ENCODE measurements around the gene PWWP2B.
"Not testable (repeated sequence)": the region's sequence is repeated elsewhere in the genome, so short reads cannot be mapped to it uniquely, and the experiment has no call there.

The PWWP2B gene

GRCh38 chr10:132431537-132432175, 34.7 kb downstream of the PWWP2B start:
- H3K27me3 ChIP-seq (ENCODE audit: control insufficient read depth, insufficient read depth, low read length), result no peaks in the 10 kb centered on the region
- H3K9me3 ChIP-seq (ENCODE audit: control insufficient read depth, low read length), result no peaks in the 10 kb centered on the region
- no peaks in the 10 kb centered on the region for H3K36me3 ChIP-seq (ENCODE audit: control insufficient read depth, insufficient read depth, low read length)
- H3K4me1 ChIP-seq (ENCODE audit: control insufficient read depth, insufficient read depth, low read length), result peaks cover 18% of the 10 kb centered on the region
- no peak overlapping the region for H3K9ac ChIP-seq (ENCODE audit: low read length)
- no peak overlapping the region for H3K4me3 ChIP-seq (ENCODE audit: low read length)

DNA sequence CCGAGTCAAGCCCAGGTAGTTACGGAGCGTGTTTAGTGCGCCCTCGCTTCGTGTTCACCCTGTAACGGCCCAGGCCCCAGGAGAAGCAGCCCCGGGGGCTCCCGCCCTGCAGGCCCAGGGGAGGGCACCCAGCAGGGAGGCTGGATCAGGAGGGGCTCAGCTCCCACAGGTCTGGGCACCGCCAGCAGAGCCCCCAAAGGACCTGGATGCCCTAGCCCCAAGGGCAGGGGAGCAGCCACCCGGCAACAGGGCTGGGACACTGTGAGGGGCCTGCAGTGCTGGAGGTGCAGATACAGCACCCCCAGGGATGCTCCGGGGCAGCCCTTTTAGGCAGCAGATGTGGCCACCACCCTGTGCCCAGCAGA, 35.2 kb downstream of the PWWP2B start:
- Histone ChIP-seq H3K36me3 (ENCODE audit: control insufficient read depth, insufficient read depth, low read length) (no peaks in the 10 kb centered on the region), H3K27me3 (ENCODE audit: control insufficient read depth, insufficient read depth, low read length) (no peaks in the 10 kb centered on the region), H3K4me3 (ENCODE audit: low read length) (no peak overlapping the region), H3K9ac (ENCODE audit: low read length) (no peak overlapping the region), H3K4me1 (ENCODE audit: control insufficient read depth, insufficient read depth, low read length) (peaks cover 20% of the 10 kb centered on the region), H3K9me3 (ENCODE audit: control insufficient read depth, low read length) (no peaks in the 10 kb centered on the region)

- Histone ChIP-seq H3K27me3 (ENCODE audit: control insufficient read depth, insufficient read depth, low read length) (no peaks in the 10 kb centered on the region), H3K9me3 (ENCODE audit: control insufficient read depth, low read length) (no peaks in the 10 kb centered on the region), H3K36me3 (ENCODE audit: control insufficient read depth, insufficient read depth, low read length) (no peaks in the 10 kb centered on the region), H3K9ac (ENCODE audit: low read length) (no peak overlapping the region), H3K4me3 (ENCODE audit: low read length) (no peak overlapping the region), H3K4me1 (ENCODE audit: control insufficient read depth, insufficient read depth, low read length) (peaks cover 21% of the 10 kb centered on the region)
Observed at GRCh38 chr10:132433671-132434340, 36.8 kb downstream of the PWWP2B start.

DNA sequence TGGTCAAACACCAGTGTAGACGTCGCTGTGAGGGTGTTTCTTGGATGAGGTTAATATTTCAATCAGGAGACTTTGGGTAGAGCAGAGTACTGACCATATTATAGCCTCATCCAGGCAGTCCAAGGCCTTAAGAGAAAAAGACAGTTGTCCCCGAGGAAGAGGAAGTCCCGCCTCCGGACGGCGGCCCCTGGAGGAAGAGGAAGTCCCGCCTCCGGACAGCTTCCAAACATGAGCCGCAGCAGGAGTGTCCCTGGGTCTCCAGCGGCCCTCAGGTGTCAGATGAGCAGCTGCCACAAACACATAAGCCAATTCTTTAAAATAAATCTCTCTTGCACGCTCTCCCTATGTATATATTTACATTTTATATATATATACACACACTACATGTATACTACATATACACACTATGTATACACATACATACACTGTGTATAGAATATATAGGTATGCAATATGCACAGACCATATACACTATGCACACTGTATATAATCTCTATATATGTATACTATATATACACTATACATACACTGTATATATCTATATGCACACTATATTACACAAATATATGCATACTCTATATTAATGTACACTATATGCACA, 37.5 kb downstream of the PWWP2B start:
- no peaks in the 10 kb centered on the region for H3K9me3 ChIP-seq (ENCODE audit: control insufficient read depth, low read length)
- H3K9ac ChIP-seq (ENCODE audit: low read length), result no peak overlapping the region
- peaks cover 14% of the 10 kb centered on the region for H3K4me1 ChIP-seq (ENCODE audit: control insufficient read depth, insufficient read depth, low read length)
- no peak overlapping the region for H3K4me3 ChIP-seq (ENCODE audit: low read length)
- no peaks in the 10 kb centered on the region for H3K27me3 ChIP-seq (ENCODE audit: control insufficient read depth, insufficient read depth, low read length)
- no peaks in the 10 kb centered on the region for H3K36me3 ChIP-seq (ENCODE audit: control insufficient read depth, insufficient read depth, low read length)

GRCh38 chr10:132435320-132435719, 38.3 kb downstream of the PWWP2B start:
- H3K9me3 ChIP-seq (ENCODE audit: control insufficient read depth, low read length); H3K4me1 ChIP-seq (ENCODE audit: control insufficient read depth, insufficient read depth, low read length): not testable (repeated sequence)

DNA sequence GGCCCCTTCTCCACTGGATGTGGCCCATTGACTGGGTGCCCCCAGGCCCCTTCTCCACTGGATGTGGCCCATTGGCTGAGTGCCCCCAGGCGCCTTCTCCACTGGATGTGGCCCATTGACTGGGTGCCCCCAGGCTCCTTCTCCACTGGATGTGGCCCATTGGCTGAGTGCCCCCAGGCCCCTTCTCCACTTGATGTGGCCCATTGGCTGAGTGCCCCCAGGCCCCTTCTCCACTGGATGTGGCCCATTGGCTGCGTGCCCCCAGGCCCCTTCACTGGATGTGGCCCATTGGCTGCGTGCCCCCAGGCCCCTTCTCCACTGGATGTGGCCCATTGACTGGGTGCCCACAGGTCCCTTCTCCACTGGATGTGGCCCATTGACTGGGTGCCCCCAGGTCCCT, 39.1 kb downstream of the PWWP2B start:
- H3K4me1 ChIP-seq (ENCODE audit: control insufficient read depth, insufficient read depth, low read length); H3K27me3 ChIP-seq (ENCODE audit: control insufficient read depth, insufficient read depth, low read length); H3K9me3 ChIP-seq (ENCODE audit: control insufficient read depth, low read length); H3K36me3 ChIP-seq (ENCODE audit: control insufficient read depth, insufficient read depth, low read length); H3K9ac ChIP-seq (ENCODE audit: low read length); H3K4me3 ChIP-seq (ENCODE audit: low read length): not testable (repeated sequence)

More at GRCh38 chr10:132435320-132435719, 38.3 kb downstream of the PWWP2B start:
- not testable (repeated sequence) for H3K4me3 ChIP-seq (ENCODE audit: low read length); H3K36me3 ChIP-seq (ENCODE audit: control insufficient read depth, insufficient read depth, low read length); H3K27me3 ChIP-seq (ENCODE audit: control insufficient read depth, insufficient read depth, low read length); H3K9ac ChIP-seq (ENCODE audit: low read length)

DNA sequence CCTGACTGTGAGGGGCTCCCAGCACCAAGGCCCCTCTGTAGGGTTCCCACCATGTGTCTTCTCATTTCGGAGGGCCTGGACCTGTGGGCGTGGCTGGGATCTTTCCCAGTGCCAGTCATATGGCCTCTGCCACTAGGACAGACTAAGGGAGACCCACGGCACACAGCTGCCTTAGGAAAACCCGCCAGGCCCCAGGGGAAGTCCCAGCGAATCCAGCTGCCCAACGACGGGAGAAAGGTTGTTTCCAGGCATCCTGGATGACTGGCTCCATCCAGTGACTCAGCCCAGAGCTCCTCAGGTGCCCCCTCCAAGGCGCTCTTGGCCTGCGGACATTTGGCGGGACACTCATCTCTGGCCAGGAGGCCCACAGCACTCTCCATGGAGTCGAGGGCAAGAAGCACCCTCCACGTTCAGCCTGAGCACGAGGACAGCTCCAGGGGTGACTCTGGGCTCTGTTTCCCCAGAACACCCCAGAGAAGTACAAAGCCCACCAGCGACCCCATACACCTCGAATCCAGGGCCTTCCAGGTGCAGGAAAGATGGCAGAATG, 39.9 kb downstream of the PWWP2B start:
- Histone ChIP-seq H3K27me3 (ENCODE audit: control insufficient read depth, insufficient read depth, low read length) (no peaks in the 10 kb centered on the region), H3K4me1 (ENCODE audit: control insufficient read depth, insufficient read depth, low read length) (peaks cover 3% of the 10 kb centered on the region), H3K9ac (ENCODE audit: low read length) (no peak overlapping the region), H3K4me3 (ENCODE audit: low read length) (no peak overlapping the region), H3K9me3 (ENCODE audit: control insufficient read depth, low read length) (no peaks in the 10 kb centered on the region), H3K36me3 (ENCODE audit: control insufficient read depth, insufficient read depth, low read length) (no peaks in the 10 kb centered on the region)

GRCh38 chr10:132437541-132437950, 40.5 kb downstream of the PWWP2B start:
- Histone ChIP-seq H3K4me1 (ENCODE audit: control insufficient read depth, insufficient read depth, low read length) (peaks cover 3% of the 10 kb centered on the region), H3K27me3 (ENCODE audit: control insufficient read depth, insufficient read depth, low read length) (no peaks in the 10 kb centered on the region), H3K9me3 (ENCODE audit: control insufficient read depth, low read length) (no peaks in the 10 kb centered on the region), H3K9ac (ENCODE audit: low read length) (no peak overlapping the region), H3K36me3 (ENCODE audit: control insufficient read depth, insufficient read depth, low read length) (no peaks in the 10 kb centered on the region), H3K4me3 (ENCODE audit: low read length) (no peak overlapping the region)

- H3K4me3 ChIP-seq (ENCODE audit: low read length), result no peak overlapping the region
- no peaks in the 10 kb centered on the region for H3K9me3 ChIP-seq (ENCODE audit: control insufficient read depth, low read length)
- peaks cover 3% of the 10 kb centered on the region for H3K4me1 ChIP-seq (ENCODE audit: control insufficient read depth, insufficient read depth, low read length)
- H3K9ac ChIP-seq (ENCODE audit: low read length), result no peak overlapping the region
- H3K36me3 ChIP-seq (ENCODE audit: control insufficient read depth, insufficient read depth, low read length), result no peaks in the 10 kb centered on the region
- no peaks in the 10 kb centered on the region for H3K27me3 ChIP-seq (ENCODE audit: control insufficient read depth, insufficient read depth, low read length)
Observed at GRCh38 chr10:132438091-132439024, 41.4 kb downstream of the PWWP2B start.

DNA sequence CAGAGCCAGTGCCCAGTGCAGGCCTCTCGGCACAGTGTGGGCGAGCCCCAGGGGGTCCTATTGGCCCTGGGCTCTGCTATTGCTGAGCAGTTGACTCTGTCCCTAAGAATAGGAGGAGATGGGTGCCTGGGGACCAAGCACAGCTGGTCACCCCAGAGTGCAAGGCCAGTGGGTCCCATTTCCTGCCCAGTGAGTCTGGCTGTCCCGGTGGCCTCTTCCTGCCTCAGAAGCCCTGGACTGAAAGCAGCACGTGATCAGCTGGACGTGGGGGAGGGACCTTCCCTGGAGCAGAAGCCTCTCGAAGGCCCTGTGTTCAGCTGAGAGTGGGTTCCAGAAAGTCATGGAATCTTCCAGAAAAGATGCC, 42.0 kb downstream of the PWWP2B start:
- Histone ChIP-seq H3K4me3 (ENCODE audit: low read length) (no peak overlapping the region), H3K9ac (ENCODE audit: low read length) (no peak overlapping the region), H3K9me3 (ENCODE audit: control insufficient read depth, low read length) (no peaks in the 10 kb centered on the region), H3K36me3 (ENCODE audit: control insufficient read depth, insufficient read depth, low read length) (no peaks in the 10 kb centered on the region), H3K27me3 (ENCODE audit: control insufficient read depth, insufficient read depth, low read length) (no peaks in the 10 kb centered on the region), H3K4me1 (ENCODE audit: control insufficient read depth, insufficient read depth, low read length) (peaks cover 3% of the 10 kb centered on the region)

DNA sequence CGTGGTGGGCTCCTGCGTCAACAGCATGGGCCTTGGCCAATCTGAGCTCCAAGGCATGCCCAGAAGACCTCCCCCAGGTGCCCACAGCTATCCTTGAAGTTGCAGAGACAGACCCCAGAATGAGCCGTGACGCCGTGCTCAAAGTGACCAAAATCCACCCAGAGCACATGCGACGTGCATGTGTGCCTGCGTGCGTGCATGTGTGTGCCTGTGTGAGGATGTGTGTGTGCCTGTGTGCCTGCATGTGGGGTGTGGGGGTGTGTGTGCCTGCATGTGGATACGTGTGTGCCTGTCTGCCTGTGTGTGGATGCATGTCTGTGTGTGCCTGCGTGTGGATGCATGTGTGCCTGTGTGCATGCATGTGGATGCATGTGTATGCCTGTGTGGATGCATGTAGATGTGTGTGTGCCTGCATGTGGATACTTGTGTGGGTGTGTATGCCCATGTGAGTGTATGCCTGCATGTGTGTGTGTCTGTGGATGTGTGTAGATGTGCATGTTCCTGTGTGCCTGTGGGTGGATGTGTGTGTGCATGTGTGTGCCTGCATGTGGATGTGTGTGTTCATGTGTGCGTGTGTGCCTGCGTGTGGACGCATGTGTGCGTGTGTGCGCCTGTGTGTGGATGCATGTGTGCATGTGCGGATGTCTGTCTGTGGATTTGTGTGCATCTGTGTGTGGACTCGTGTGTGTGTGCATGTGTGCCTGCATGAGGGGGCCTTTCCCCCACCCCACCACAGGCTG, 42.6 kb downstream of the PWWP2B start:
- Histone ChIP-seq H3K27me3 (ENCODE audit: control insufficient read depth, insufficient read depth, low read length) (no peaks in the 10 kb centered on the region), H3K36me3 (ENCODE audit: control insufficient read depth, insufficient read depth, low read length) (no peaks in the 10 kb centered on the region), H3K9ac (ENCODE audit: low read length) (no peak overlapping the region), H3K9me3 (ENCODE audit: control insufficient read depth, low read length) (no peaks in the 10 kb centered on the region), H3K4me3 (ENCODE audit: low read length) (no peak overlapping the region), H3K4me1 (ENCODE audit: control insufficient read depth, insufficient read depth, low read length) (peaks cover 3% of the 10 kb centered on the region)
